ENCODE results near the gene FAM174B.
"Not testable (repeated sequence)": the region's sequence is repeated elsewhere in the genome, so short reads cannot be mapped to it uniquely, and the experiment has no call there.

FAM174B gene

GRCh38 chr15:92617549-92618520 lies 37.7 kb downstream of the FAM174B start:
- no peak for DNase-seq (ENCODE audit: low read depth)

- DNase-seq (ENCODE audit: low read depth): no peak
These were observed 38.7 kb downstream of the FAM174B start for GRCh38 chr15:92616621-92617548.

DNA sequence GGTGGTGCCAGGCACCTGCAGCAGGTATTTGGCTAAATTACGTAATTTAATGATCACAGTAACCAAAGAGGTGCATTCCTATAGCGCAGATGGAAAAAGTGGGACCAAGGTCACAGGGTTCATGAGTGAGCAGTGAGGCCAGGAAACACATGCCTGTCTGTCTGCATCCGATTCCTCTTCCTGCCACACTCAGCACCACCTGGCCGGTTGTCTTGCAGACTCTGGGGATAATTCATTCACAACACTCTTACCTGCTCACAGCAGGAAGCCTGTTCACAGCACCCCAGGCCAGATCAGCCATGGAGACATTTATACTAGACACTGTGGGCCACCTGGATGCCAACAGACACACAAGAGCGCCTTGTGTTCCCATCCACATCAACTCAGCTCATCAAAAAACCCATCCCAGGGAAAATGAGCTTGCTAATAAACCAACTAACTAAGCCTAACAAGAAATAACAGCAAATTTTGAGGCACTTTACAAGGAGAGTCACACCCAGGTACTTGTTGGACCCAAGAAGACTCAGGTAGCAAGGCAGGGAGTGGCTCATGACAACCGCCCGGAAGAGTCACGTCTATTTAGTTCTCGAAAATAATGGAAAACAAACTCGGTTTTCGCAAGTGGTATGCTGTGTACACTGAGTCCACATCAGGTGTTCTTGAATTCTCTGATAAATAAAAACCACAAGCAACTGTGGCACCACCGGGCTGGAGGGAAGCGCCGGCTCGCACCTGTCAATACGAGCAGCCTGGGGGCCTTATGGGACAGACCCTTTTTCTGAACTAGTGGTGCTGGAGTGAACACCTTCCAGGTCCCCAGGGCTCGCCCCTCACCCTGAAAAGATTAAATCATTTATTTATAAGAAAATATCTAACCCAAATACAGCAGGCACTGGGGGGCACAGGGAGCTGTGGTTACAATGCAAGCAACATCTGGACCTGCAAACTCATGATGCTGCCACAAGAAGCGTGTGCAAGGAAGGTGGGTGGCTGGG lies 40.5 kb downstream of the FAM174B start:
- DNase-seq (ENCODE audit: low read depth): no peak

GRCh38 chr15:92614301-92614700 lies 41.3 kb downstream of the FAM174B start:
- no peak for DNase-seq (ENCODE audit: low read depth)

DNA sequence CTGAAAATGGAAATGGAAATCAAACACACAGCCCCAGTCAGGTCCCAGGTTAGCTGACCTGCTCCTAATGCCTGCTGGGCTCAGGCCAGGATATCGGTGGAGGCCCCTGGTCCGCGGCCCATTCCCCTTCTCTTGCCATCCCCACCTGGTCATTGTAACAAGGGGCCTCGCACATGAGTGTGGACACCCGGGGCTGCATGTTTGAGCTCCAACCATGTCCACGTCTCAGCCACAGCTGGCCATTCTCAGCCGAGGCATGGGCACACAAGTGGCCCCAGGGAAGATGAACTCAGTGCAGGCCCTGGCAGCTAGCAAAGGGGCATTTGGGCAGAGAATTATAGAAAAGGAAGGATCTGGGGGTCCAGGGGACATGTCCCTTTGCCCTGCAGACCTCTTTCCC lies 41.7 kb downstream of the FAM174B start:
- no peak for DNase-seq (ENCODE audit: low read depth)

GRCh38 chr15:92612891-92613290 lies 42.7 kb downstream of the FAM174B start:
- DNase-seq (ENCODE audit: low read depth): no peak

GRCh38 chr15:92611995-92612745 lies 43.4 kb downstream of the FAM174B start:
- DNase-seq (ENCODE audit: low read depth): no peak

- no peak for DNase-seq (ENCODE audit: low read depth)
These were observed 44.4 kb downstream of the FAM174B start for GRCh38 chr15:92611150-92611549.

DNA sequence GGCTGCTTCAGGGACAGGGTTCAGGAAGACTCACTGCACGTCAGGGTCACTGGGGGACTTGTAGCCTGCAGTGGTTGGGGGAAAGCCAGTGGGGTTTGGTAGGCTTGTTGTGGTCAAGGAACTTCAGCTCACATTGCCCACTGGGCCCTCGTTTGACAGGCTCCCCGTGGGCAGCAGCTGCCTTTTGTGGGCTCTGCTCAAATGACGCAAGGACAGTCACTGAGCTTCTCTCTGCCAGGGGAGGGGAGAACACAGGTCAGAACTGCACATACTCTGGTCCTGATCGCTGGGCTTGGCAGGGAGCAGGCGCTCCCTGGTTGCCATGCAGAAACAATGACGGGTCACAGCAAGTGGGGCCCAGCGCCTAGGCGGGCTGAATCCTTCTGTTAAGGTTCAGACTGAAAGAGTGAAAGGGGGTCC lies 45.5 kb downstream of the FAM174B start:
- DNase-seq (ENCODE audit: low read depth): no peak

- no peak for DNase-seq (ENCODE audit: low read depth)
These were observed 46.5 kb downstream of the FAM174B start for GRCh38 chr15:92608866-92609700.

GRCh38 chr15:92606836-92607150 lies 48.8 kb downstream of the FAM174B start:
- DNase-seq (ENCODE audit: low read depth): not testable (repeated sequence)

GRCh38 chr15:92606126-92606835 lies 49.3 kb downstream of the FAM174B start:
- no peak for DNase-seq (ENCODE audit: low read depth)

DNA sequence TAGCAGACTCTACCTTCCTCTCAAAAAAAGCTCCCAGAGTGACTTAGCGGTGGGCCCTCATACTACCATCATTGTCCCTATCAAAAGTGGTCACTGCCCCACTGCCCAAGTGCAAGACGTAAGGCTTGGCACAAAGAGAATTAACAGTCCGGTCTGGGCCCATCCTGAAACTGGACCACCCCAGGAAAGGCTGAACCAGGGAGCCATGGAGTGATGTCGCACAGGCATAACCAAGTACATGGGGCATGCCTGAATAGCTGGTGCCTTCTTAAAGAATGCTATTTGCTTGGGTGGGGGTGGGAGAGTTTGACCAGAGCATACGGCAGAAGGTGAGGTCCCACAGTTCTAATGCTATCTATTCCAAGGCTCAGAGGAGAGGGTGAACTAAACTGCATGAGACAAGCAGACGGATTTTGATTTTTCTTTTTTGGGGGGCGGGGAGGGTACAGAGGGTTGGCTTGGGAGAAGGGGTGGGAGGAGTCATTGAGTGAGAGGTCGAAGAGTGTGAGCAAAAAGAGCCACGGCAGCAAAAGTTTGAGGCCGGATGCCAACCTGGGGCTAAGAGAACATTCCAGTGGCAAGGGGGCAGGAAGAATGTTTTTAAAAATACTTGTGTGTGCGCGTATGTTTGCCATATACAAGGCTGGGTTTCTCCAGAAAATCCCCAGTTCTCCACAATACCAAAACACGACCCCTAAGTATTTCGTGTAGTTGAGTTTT lies 50.2 kb downstream of the FAM174B start:
- no peak for DNase-seq (ENCODE audit: low read depth)

DNA sequence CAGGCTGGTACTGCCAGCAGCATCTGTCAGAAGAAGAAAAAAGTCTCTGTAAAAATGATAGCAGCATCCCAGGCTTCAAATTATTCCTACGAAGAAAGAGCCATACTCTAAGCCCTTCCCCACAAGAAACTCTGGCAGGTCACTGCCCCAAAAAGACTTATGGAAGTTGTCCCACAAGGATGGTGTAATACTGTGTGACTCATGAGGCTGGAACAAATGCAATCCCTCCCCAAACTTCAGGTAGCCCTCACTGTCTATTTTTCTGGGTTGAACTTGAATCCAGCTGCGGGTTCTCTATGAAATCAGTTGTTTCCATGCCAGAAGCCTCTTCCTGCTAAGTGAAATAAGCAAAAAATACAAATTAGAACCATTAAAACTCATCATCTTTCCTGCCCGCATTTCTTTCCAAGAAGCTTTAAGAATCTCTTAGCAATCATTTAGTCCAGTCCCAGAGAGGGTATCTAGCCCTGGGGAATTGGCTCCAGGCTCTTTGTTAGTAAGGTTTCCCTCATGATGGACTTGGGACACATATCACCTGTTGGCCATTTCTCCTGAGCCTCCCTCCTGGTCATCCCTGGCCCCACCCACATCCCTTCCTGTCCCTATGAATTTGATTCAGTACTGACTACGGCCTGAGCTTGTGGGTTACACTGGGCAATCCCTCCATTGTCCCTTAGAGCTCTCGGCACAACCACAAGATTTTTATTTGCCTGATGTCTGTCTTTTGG lies 51.7 kb downstream of the FAM174B start:
- DNase-seq (ENCODE audit: low read depth): no peak

- no peak for DNase-seq (ENCODE audit: low read depth)
These were observed 52.3 kb downstream of the FAM174B start for GRCh38 chr15:92603278-92603677.

DNA sequence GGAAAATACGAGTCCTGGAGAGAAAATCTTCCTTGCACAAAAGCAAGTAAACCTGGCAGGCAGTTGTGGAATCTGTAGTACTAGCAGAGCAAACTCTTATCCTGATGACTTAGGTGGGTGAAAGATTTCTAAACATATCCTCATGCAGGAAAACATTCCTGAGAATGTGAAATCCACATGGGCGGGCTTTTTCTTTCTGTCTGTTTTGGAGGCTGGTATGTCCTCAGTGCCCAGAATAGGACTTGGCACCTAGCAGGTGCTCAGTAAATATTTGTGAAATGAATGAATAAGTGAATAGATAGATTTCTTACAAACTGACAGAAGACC lies 53.3 kb downstream of the FAM174B start:
- no peak for DNase-seq (ENCODE audit: low read depth)

- no peak for DNase-seq (ENCODE audit: low read depth)
These were observed 53.8 kb downstream of the FAM174B start for GRCh38 chr15:92601592-92602266.

- DNase-seq (ENCODE audit: low read depth): no peak
These were observed 54.7 kb downstream of the FAM174B start for GRCh38 chr15:92600856-92601255.
